Measurements from ENCODE around the gene RAPGEF5.

DNA sequence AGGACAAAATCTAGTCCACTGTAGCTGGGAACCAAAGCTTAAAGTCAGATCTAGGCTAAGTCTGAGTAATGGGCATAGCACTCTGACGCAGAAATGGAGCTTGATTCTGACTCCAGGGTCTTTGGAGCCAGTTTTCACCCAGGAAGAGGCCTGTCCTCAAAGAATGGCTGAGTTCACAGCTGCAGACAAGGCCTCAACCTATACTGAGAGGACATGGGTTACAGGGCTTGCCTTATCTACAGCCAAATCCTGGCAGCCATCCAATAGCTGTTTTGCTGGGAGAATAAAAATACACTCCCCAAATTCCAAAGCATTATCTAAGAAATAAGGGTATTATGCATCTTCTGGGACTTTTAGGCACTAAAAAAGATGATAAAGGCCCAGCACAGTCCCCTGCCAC is 154.8 kb downstream of the RAPGEF5 start:
- TF ChIP-seq, protein P1, sequence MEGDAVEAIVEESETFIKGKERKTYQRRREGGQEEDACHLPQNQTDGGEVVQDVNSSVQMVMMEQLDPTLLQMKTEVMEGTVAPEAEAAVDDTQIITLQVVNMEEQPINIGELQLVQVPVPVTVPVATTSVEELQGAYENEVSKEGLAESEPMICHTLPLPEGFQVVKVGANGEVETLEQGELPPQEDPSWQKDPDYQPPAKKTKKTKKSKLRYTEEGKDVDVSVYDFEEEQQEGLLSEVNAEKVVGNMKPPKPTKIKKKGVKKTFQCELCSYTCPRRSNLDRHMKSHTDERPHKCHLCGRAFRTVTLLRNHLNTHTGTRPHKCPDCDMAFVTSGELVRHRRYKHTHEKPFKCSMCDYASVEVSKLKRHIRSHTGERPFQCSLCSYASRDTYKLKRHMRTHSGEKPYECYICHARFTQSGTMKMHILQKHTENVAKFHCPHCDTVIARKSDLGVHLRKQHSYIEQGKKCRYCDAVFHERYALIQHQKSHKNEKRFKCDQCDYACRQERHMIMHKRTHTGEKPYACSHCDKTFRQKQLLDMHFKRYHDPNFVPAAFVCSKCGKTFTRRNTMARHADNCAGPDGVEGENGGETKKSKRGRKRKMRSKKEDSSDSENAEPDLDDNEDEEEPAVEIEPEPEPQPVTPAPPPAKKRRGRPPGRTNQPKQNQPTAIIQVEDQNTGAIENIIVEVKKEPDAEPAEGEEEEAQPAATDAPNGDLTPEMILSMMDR (conservative IDR thresholded peaks at IDR 0.05) = no peak
- TF ChIP-seq ZFX (IDR thresholded peaks at IDR 0.05) = no peak

All from C4-2B (cell line).